ENCODE measurements around the gene KCTD1.

- TF ChIP-seq RAD21 (IDR thresholded peaks at IDR 0.05; ENCODE audit: low read depth) = no peak
- TF ChIP-seq YY1 (IDR thresholded peaks at IDR 0.05; ENCODE audit: low read depth) = no peak
- no peak for TF ChIP-seq TAF1 (IDR thresholded peaks at IDR 0.05; ENCODE audit: low read depth)
- no peak for TF ChIP-seq TCF12 (IDR thresholded peaks at IDR 0.05; ENCODE audit: low read depth)
- no peak for TF ChIP-seq EP300 (IDR thresholded peaks at IDR 0.05; ENCODE audit: borderline replicate concordance)
- TF ChIP-seq EGR1 (IDR thresholded peaks at IDR 0.05) = no peak
- no peak for TF ChIP-seq REST (IDR thresholded peaks at IDR 0.05; ENCODE audit: low read depth)
These were observed 131.7 kb downstream of the KCTD1 start for GRCh38 chr18:26416652-26417150.
